ENCODE results near the gene CA12.

The CA12 gene

DNA sequence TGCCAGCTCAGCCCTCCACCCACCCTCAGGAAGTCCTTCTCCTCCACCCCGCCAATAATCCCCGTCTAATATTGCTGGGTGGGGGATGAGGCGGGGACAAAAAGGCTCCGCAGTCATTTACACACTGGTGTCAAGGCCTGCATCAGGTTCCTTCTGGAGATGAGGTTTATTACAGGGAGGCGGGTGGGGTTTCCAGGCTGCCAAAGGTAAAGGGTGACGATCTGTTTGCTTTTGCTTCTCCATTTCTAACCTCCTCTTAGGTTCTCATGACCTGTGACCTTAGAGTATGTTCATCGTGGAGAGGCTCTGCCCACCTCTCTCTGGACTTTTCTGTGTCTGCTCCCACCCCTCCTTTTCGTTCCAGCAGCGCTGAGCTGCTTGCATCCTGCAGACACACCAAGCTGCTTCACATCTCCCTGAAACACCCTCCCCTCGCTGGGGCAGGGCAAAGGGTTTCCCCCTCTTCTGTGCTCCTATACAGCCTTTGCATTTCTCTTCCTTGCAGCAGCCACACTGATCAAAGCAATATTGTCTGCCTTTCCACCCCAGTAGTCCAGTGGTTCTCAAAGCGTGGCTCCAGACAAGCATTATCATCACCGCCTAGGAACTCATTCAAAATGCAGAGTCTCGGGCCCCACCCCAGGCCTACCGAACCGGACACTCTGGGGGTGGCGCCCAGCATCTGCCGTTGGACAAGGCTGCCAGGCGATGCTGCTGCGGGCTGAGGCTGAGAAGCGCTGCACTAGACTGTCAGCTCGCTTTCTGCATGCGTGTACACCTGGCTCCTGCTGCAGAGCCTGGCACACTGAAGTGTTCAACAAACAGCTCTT lies 26.6 kb downstream of the CA12 start:
- no peak for DNase-seq

DNA sequence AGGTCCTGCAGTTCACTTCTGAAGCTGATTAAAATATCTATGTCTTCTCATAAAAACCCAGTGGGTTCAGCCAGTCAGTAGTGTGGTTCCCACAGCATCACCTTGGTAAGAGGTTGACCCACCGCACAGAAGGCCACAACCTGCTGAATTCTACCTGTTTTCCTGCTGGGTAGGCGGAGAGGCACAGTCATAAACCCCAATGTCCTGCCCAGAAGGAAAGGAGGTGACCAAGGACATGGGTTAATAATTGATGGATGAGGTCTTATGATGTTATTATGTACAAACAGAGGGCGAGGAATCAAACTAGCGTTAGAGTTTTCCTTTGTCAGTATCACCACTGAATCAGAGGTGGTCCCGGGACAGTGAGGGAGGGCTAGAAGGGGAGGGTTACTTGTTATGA lies 27.8 kb downstream of the CA12 start:
- DNase-seq, result no peak

GRCh38 chr15:63353261-63353660 lies 28.4 kb downstream of the CA12 start:
- DNase-seq, result no peak

- DNase-seq, result no peak
Observed at GRCh38 chr15:63352808-63353207, 28.8 kb downstream of the CA12 start.

- DNase-seq, result no peak
Observed at GRCh38 chr15:63351170-63351569, 30.5 kb downstream of the CA12 start.

DNA sequence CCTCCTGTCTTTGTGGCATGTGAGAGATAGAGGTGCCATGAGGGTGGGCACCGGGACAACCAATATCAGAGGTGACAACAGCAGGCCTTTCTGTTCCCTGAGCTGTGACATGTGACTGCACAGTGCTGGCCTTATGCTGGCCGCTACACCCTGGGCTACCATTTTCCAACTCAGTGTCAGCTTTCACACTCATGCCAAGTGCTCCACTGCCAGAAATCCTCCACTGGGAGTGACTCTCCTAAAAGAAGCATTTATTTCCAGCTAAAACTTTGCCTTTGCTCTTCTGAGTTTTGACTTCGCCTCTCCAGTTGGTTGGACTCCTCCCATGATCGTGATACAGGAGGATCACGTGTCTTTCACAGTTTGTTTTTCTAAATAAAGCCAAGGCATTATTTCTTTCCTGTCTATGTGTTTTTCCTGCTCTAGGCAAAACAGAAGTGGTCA lies 31.4 kb downstream of the CA12 start:
- no peak for DNase-seq

GRCh38 chr15:63349621-63350020 lies 32.0 kb downstream of the CA12 start:
- no peak for DNase-seq

GRCh38 chr15:63349156-63349555 lies 32.5 kb downstream of the CA12 start:
- no peak for DNase-seq

GRCh38 chr15:63348392-63348791 lies 33.3 kb downstream of the CA12 start:
- DNase-seq, result peak; percentile 48

DNA sequence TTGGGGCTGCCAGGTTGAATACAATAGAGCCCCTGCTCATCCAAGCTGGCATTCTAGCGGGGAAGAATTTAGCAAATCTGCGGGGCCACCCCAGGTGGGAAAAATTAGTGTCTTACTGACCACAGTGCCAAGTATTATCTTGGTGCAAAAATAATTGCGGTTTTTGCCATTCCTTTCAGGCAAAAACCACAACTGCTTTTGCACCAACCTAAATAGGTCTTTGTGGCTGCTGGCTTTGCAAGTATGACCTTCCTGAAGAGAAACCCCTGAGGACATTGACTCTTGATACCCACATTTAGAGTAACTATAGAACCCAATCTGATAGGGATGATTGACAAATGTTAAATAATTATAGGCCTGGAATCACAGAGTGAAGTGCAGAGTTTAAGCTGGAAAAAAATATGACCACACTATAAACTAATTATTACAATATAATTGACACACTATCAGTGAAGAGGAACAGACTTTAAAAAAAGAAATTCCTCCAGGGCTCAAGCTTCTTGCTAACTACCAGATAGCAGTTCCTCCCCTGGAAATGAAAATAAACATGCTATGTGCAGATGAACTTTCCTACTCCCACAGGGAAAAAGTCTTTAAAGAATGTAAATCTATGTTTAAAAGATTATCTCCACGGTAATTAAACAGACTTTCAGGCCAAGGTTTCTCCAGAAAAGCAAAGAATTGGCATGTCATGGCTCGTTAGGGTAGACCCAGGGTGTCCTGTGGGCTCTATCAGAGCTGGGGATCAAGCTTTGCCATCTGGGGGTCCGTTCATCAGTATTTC lies 34.4 kb downstream of the CA12 start:
- no peak for DNase-seq

GRCh38 chr15:63345391-63345752 lies 36.3 kb downstream of the CA12 start:
- DNase-seq, result no peak

GRCh38 chr15:63344731-63345390 lies 36.8 kb downstream of the CA12 start:
- peak; percentile 53 for DNase-seq

DNA sequence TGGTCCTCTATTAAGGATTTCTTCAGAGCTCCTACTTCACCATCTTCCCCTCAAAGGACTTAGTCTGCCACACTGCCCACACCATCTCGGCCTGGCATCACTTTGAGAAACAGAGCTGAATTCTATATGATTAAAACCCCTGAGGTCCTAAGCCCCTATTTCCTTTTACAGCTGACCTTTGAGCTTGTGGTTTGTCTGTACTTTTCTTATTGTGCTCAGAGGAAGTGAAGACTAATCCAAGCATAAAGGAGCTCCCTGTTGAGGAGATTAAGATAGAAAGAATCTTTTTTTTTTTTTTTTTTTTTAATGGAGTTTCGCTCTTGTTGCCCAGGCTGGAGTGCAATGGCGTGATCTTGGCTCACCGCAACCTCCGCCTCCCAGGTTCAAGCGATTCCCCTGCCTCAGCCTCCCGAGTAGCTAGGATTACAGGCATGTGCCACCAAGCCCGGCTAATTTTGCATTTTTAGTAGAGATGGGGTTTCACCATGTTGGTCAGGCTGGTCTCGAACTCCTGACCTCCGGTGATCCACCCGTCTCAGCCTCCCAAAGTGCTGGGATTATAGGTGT lies 38.6 kb downstream of the CA12 start:
- DNase-seq, result peak; percentile 26

GRCh38 chr15:63341898-63342297 lies 39.7 kb downstream of the CA12 start:
- DNase-seq, result no peak

DNA sequence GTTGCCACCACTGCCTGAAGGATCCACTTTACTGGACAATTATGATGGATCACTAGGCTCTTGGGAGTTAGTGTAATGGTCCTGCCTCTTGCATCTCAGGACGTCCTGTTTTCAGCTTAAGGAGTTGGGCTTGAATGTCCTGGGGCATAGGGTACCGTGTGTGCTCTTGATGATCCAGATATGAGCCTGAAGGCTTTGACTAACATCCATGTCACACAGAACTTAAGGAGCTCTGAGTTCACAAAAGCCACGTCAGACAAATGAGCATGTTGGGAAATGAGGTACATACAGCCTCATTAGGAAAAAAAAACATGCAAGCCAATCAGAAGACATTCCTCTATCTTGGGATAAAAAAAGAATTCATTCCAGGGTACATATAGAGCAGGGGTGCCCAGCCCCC lies 40.8 kb downstream of the CA12 start:
- DNase-seq, result no peak

- no peak for DNase-seq
Observed at GRCh38 chr15:63340353-63340752, 41.3 kb downstream of the CA12 start.

DNA sequence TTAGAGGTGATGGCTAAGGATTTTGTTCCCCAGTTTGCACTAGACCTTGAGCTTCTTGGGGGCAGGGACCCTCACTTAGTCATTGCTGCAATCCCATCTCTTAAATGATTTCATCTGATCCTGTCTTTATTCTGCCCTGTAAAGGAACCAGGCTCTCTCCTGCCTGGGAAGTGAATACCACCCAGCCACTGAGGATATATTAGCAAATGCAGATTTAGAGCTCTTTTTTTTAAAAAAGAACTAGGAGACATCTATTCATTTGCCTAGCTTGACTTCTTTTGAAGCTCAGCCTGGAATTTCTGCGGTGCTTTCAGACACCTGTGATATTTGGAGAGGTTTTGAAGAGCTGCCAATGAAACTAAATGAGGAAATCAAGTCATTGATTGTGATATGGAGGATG lies 41.8 kb downstream of the CA12 start:
- no peak for DNase-seq

- DNase-seq, result no peak
Observed at GRCh38 chr15:63339006-63339766, 42.5 kb downstream of the CA12 start.

DNA sequence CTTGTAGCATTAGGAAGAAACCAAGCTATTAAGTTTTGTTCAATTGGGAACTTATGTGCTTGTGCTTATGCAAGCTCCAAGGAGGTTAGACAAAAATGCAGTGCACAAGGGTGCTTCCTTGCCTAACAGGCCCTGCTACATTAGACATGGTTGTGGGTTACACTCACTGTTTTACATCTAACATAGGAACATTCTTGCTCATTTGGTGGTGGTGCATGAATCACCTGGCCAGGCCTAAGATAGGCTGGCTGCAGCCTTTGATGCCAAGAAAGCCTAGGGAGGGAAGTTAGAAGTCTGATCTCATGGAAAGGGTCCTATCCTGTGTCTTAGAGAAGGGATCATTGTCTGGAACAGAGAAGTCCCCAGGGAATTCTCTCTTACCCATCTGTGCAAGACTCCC lies 43.5 kb downstream of the CA12 start:
- DNase-seq, result peak; percentile 91

DNA sequence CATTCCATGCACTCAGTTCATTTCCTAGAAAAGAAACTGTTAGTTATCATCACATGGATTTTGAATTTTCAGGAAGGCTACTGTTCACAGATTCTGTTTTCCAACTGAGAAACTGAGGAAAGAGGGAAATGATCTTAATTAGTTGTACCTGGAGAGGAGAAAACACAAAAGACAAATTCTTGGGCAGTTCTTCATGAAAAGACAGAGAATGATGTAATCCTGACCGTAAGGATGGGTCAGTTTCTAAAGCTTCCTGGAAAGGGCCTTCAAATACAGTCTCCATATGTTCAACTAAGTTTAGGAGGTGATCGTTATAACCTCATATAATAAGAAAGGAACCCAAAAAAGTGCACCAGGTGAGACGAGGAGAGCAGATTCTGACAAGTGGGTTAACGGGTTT lies 44.6 kb downstream of the CA12 start:
- DNase-seq, result no peak

DNA sequence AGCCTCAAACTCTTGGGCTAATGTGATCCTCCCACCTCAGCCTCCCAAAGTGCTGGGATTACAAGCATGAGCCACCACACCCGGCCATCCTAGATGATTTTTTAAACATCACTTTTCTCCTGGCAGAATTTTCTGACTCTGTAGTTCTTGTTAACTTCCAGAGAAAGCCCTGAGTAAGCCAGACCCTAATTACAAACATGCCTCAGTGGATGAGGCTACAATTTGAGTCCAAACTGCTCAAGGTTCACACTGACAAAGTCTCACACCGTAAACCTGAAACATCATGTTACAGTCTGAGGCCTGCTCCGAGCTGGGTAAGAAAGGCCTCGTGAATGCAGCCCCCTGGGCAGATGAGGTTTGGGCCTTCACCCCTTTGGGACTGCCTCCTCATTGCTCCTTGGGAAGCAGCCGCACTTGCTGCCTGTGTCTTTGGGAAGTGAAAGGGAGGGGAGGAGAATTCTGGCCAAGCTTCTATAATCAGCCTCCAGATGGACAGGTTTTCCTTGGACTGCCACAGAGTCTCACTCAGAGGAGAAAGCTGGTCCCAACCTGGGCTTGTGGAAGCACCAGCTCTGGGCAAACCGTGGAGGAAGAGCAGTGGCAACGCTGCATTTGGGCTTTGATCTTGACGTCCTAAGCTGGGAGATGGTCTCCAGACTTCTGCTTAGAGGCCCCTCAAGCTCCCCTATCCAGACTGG lies 46.0 kb downstream of the CA12 start:
- DNase-seq, result no peak

GRCh38 chr15:63334821-63335220 lies 46.8 kb downstream of the CA12 start:
- no peak for DNase-seq

Data from fibroblast of upper back skin (primary cell).